Gastrocnemius medialis (tissue), 4 donors: ENCODE data around the gene SPDYE1. TPM values are rescaled to one million over a fixed set of nuclear protein-coding genes. Genes with fewer than 3 reads are reported as not detected.
"Not testable (repeated sequence)": the region's sequence is repeated elsewhere in the genome, so short reads cannot be mapped to it uniquely, and the experiment has no call there.

ENCODE experiments used
- ATAC-seq, 2 donors: fragments of 150-250 bp; one replicate each; pipeline ENCODE4 v1.9.1; 2016
- DNase-seq, 2 donors: peaks; one replicate each; pipeline ENCODE4 v3.0.0-alpha.2; 2019
- H3K27ac ChIP-seq, 4 donors: fragments of 200-600 bp; sonication (generic); 1 replicate in 1 of 4; 2 replicates in 3 of 4; pipeline ENCODE4 v1.5.1; 2016 to 2018; ENCODE audit warnings: mild to moderate bottlenecking in 2 of 4, moderate library complexity in 1 of 4
- H3K27me3 ChIP-seq, 3 donors: fragments of 200-600 bp; sonication (generic) in 2 of 3; 1 replicate in 1 of 3; 2 replicates in 2 of 3; pipeline versions ENCODE4 v1.5.1 to v1.6.0; 2016 to 2019; ENCODE audit warnings: mild to moderate bottlenecking in 1 of 3, moderate library complexity in 1 of 3
- H3K36me3 ChIP-seq, 2 donors: fragments of 200-600 bp; sonication (generic) in 1 of 2; one replicate each; pipeline ENCODE4 v1.5.1; 2017 to 2018
- H3K4me1 ChIP-seq, 2 donors: fragments of 200-600 bp; sonication (generic) in 1 of 2; one replicate each; pipeline ENCODE4 v1.5.1; 2016 to 2017; ENCODE audit warnings: mild to moderate bottlenecking in 2 of 2
- H3K4me3 ChIP-seq, 4 donors: fragments of 200-600 bp; sonication (generic) in 3 of 4; 1 replicate in 1 of 4; 2 replicates in 3 of 4; pipeline ENCODE4 v1.5.1; 2016 to 2019; ENCODE audit warnings: mild to moderate bottlenecking in 2 of 4
- H3K9me3 ChIP-seq, 3 donors: fragments of 200-600 bp; sonication (generic) in 2 of 3; 1 replicate in 1 of 3; 2 replicates in 2 of 3; pipeline ENCODE4 v1.5.1; 2016 to 2019
- POLR2A ChIP-seq, 2 donors: fragments of 450-650 bp; IDR thresholded peaks; one replicate each; pipeline ENCODE4 v1.6.1; 2017; ENCODE audit warnings: antibody characterized with exemption in 2 of 2, mild to moderate bottlenecking in 2 of 2, moderate library complexity in 2 of 2
- in situ Hi-C, 4 donors: fragments of 200-750 bp; cut with MboI; loops; one replicate each; pipeline versions ENCODE4 v1.15.0 to v1.8.0; 2017; ENCODE audit warnings: low sequenced_read_pairs in 4 of 4
- intact Hi-C: fragments of 100-400 bp; cut with DNase I; formaldehyde crosslinking; loops from one replicate; pipeline ENCODE4 v1.15.1; 2023; ENCODE audit warnings: low total_unique reads
- total RNA-seq, 4 donors: library from RNA; depleted of rRNA; stranded (reverse); fragments of >200 nt; gene quantifications; one replicate each; pipeline versions ENCODE4 v1.1.0 to v1.2.3, GENCODE V29; 2016

SPDYE1 gene
- total RNA-seq, 4 donors from 2014 or later: not detected

- H3K27ac ChIP-seq, in situ Hi-C loops: not testable (repeated sequence)
Measured at GRCh38 chr7:44032031-44032430, 34.3 kb downstream of the SPDYE1 start.

DNA sequence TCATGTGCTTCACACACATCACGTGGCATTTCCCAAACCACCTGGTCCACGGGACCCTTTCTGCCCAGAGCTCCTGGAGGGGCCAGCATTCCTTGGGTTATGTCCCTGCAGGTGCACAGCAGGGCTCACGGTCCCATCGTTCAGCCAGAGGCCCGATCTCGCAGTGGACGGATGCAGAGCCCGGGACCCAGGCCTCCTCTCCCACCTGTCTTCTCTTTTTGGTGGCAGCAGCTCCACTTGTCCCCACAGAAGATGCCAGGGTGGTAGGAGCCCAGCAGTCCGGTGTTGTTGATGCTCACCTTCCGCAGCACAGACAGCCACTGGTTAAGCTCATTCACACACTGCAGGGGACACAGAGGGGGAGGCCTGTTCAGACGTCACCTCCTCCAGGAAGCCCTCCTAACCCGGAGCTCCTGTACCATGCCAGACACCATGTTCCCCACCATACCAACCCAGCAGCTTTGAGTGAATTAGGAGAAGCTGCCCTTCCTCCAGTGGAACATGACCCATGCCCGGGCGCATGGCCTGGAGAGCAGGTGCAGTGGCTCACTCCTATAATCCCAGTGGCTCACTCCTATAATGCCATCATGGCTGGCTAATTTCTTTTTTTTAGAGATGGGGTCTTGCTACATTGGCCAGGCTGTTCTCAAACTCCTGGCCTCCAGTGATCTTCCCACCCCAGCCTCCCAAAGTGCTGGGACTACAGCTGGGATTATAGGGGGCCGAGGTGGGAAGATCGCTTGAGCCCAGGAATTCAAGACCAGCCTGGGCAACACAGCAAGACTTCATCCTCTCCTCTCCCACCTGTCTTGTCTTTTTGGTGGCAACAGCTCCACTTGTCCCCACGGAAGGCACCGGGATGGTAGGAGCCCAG lies 36.5 kb downstream of the SPDYE1 start:
- H3K27me3 ChIP-seq, H3K9me3 ChIP-seq, H3K36me3 ChIP-seq, H3K4me1 ChIP-seq, in situ Hi-C loops, intact Hi-C loops, DNase-seq, H3K4me3 ChIP-seq, H3K27ac ChIP-seq, ATAC-seq: not testable (repeated sequence)

More at GRCh38 chr7:44032031-44032430, 34.3 kb downstream of the SPDYE1 start:
- H3K4me3 ChIP-seq, intact Hi-C loops, H3K9me3 ChIP-seq, ATAC-seq, H3K36me3 ChIP-seq, H3K27me3 ChIP-seq, H3K4me1 ChIP-seq, DNase-seq: not testable (repeated sequence)

- H3K4me3 ChIP-seq, H3K4me1 ChIP-seq, H3K9me3 ChIP-seq, DNase-seq, in situ Hi-C loops, H3K36me3 ChIP-seq, H3K27me3 ChIP-seq, intact Hi-C loops, H3K27ac ChIP-seq: not testable (repeated sequence)
- ATAC-seq: peak; percentile 7 to 20
Measured at GRCh38 chr7:44036364-44036763, 38.7 kb downstream of the SPDYE1 start.

DNA sequence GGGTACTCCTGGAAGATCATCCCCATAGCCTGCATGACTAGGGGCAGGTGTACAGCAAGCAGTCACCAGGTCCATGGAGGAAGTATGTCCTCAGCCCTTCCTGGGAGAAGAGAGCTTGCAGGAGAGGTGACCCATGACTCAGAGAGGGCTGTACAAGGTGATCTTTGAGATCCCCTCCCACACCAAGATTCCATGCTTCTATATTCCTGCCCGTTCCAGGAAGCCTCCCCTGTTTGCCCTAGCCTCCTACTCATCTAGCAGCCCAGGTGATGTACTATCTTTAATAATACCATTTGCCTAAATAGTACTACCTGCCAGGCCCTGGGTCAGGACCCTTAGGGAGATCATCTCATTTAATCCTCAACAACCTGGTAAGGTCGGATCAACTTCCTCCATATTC lies 40.3 kb downstream of the SPDYE1 start:
- H3K9me3 ChIP-seq, intact Hi-C loops, H3K27ac ChIP-seq, in situ Hi-C loops, H3K4me3 ChIP-seq, DNase-seq, ATAC-seq, H3K27me3 ChIP-seq, H3K36me3 ChIP-seq, H3K4me1 ChIP-seq: not testable (repeated sequence)

GRCh38 chr7:44038553-44038952 lies 40.9 kb downstream of the SPDYE1 start:
- H3K27me3 ChIP-seq, H3K36me3 ChIP-seq, intact Hi-C loops, H3K9me3 ChIP-seq, H3K4me3 ChIP-seq, in situ Hi-C loops, DNase-seq, H3K4me1 ChIP-seq: not testable (repeated sequence)
- H3K27ac ChIP-seq: peak overlapping the region in 1 of 4 donors; percentile 55
- ATAC-seq: peak in 1 of 2 donors; percentile 3

GRCh38 chr7:44038961-44039558 lies 41.4 kb downstream of the SPDYE1 start:
- in situ Hi-C loops: not testable (repeated sequence)
- peak; percentile 93 for ATAC-seq

DNA sequence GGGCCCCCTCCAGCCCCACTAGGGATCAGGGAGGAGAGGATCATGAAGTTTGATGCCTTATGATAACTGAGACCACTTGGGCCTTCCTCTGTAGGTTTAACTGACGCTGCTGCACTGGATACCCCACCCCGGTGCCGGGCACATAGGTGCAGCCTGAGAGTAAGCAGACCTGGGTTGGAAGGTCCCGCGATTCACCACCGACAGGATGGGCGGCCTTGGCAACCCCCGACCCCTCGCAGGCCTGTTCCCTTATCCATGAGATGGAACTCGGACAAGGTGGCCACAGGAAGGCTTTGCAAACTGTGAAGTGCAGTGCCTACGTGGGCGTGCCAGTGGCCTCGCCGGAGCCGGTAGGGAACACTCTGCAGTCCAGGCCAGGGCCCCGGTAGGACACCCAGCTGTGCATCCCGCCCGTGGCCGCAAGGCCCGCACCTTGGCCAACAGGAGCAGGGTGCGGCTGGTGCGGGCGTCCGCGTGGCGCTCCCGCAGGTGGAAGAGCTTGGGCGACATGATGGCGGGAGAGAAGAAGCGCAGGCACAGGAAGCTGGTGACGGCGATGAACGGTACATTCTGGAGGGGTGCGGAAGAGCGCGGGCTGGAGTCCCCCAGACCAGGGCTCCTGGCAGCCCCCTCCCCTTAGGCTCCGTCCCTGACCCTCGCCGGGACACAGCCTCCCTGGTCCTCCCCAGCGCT lies 42.2 kb downstream of the SPDYE1 start:
- in situ Hi-C loops, ATAC-seq, intact Hi-C loops, DNase-seq, H3K9me3 ChIP-seq, H3K27me3 ChIP-seq, H3K36me3 ChIP-seq: not testable (repeated sequence)
- Histone ChIP-seq H3K4me3 (peak overlapping the region; percentile 18 to 31 (median 24)), H3K27ac (peak overlapping the region; percentile 58 to 71 (median 64)), H3K4me1 (peaks cover 8 to 13% of the 10 kb centered on the region in 2 donors)

More at GRCh38 chr7:44038961-44039558, 41.4 kb downstream of the SPDYE1 start:
- H3K9me3 ChIP-seq, H3K27me3 ChIP-seq, H3K36me3 ChIP-seq, intact Hi-C loops: not testable (repeated sequence)
- H3K4me3 ChIP-seq: peak overlapping the region; percentile 49 to 54 (median 50)
- peak overlapping the region; percentile 88 to 92 (median 90) for H3K27ac ChIP-seq
- H3K4me1 ChIP-seq: peaks cover 7 to 12% of the 10 kb centered on the region in 2 donors
- peak; percentile 90 to 94 for DNase-seq
- peak in 1 of 2 donors; percentile 44 for TF ChIP-seq POLR2A (IDR thresholded peaks at IDR 0.05)

- DNase-seq, intact Hi-C loops, H3K27me3 ChIP-seq, ATAC-seq, in situ Hi-C loops, H3K36me3 ChIP-seq, H3K9me3 ChIP-seq: not testable (repeated sequence)
- Histone ChIP-seq H3K4me3 (peak overlapping the region; percentile 18 to 31 (median 24)), H3K4me1 (peaks cover 12 to 19% of the 10 kb centered on the region in 2 donors), H3K27ac (peak overlapping the region in 2 of 4 donors; percentile 31 to 62)
Measured at GRCh38 chr7:44040493-44040891, 42.8 kb downstream of the SPDYE1 start.
